ENCODE results near the gene MFSD2B.

DNA sequence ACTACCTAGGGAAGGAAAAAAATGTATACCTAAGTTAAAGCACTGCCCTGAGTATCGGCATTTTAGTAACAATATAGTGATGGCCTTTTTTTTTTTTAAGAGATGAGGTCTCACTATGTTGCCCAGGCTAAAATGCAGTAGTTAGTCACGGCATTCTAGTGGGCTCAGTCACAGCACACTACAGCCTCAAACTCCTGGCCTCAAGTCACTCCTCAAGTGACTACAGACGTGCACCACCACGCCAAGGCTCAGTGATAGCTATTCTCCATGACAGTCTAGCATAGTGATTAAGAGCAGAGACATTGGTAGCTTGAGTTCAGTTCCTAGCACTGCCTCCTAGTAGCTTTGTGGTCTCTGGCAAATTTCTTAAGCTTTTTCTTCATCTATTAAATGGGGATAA is 42.0 kb upstream of the MFSD2B start:
- TF ChIP-seq, protein P1, sequence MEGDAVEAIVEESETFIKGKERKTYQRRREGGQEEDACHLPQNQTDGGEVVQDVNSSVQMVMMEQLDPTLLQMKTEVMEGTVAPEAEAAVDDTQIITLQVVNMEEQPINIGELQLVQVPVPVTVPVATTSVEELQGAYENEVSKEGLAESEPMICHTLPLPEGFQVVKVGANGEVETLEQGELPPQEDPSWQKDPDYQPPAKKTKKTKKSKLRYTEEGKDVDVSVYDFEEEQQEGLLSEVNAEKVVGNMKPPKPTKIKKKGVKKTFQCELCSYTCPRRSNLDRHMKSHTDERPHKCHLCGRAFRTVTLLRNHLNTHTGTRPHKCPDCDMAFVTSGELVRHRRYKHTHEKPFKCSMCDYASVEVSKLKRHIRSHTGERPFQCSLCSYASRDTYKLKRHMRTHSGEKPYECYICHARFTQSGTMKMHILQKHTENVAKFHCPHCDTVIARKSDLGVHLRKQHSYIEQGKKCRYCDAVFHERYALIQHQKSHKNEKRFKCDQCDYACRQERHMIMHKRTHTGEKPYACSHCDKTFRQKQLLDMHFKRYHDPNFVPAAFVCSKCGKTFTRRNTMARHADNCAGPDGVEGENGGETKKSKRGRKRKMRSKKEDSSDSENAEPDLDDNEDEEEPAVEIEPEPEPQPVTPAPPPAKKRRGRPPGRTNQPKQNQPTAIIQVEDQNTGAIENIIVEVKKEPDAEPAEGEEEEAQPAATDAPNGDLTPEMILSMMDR (IDR thresholded peaks at IDR 0.05): no peak
- TF ChIP-seq POLR2A (IDR thresholded peaks at IDR 0.05): no peak

Data from heart left ventricle (tissue), 13 donors.